ENCODE measurements around the gene MYH15.

Gene MYH15

GRCh38 chr3:108525256-108525655, 14.9 kb upstream of the MYH15 start:
- no peak overlapping the region for H3K27ac ChIP-seq

DNA sequence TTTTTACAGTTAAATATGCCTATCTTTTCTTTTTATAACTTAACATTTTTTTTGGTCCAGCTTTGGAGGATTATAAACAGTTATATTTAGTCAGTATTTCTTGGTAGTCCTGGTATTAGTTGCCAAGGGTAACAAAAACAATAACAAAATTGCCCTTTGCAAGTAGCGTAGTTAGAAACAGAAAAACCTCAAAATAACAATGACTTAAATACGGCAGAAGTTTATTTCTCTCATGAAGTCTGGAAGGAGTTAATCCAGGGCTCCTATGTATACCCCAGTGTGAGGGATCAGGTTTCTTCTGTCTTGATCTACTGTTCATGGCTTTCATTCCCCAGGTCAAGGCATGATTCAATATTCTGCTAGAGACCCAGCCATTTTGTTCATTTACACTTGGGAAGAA, 14.1 kb upstream of the MYH15 start:
- H3K27ac ChIP-seq = no peak overlapping the region
- TF ChIP-seq CTCF (conservative IDR thresholded peaks at IDR 0.05) = no peak

More at GRCh38 chr3:108525256-108525655, 14.9 kb upstream of the MYH15 start:
- no peak for TF ChIP-seq CTCF (conservative IDR thresholded peaks at IDR 0.05)

DNA sequence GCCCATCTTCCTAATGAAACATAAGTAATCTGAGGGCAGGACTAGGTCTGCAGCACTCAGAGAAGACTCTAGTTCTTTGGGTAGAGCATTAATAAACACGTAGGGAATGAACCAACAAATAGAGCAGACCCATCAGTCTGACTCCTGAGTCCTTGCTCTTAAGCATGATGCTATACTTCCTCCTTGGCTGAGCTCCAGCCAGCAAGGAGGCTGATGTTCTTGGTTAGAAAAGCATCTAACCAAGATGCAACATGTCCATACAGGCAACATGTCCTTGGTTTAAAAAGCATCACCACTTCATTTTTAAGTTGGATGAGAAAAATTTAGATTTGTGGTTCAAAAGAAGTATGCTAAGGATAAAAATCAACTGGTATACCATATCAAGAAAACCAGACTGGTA, 8.5 kb upstream of the MYH15 start:
- no peak for TF ChIP-seq CTCF (conservative IDR thresholded peaks at IDR 0.05)
- H3K27ac ChIP-seq = no peak overlapping the region

DNA sequence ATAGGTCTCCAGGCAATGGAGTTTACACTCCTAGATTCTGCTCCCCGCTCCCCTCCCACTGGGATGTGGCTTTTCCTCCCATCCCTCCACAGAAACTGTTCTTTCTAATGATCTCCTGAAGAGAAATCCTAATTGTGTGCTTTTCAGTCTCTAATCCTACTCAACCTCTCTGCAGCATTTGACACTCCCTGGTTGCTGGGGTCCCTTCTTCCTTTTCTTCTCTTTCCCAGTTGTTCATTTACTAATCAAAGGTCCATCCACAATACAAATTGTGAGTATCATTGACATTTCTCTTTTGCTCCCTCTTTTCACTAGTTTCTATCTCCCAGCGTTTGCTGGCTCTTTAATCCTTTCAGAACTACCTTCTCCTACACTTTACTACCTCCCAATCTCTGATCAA, 6.5 kb upstream of the MYH15 start:
- no peak for TF ChIP-seq CTCF (conservative IDR thresholded peaks at IDR 0.05)
- no peak overlapping the region for H3K27ac ChIP-seq

DNA sequence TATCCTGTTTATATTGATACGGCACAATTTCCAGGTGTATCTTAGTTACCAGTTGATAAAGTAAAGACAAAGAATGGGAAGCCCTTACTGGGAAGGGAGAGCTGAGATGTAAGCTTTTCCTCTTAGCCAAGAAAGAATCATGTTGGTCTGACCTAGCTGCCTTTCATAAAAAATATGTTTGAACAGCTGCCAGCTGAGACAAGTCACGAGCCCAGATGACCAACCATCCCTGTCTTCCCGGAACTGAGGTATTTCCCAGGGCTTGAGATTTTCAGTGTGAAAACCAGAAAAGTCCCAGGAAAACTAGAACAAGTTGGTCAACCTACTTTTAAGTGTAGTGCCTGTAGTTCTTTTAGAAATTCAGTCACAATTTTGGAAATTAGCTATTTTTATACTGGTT, 3.6 kb upstream of the MYH15 start:
- no peak overlapping the region for H3K27ac ChIP-seq
- TF ChIP-seq CTCF (conservative IDR thresholded peaks at IDR 0.05) = no peak

DNA sequence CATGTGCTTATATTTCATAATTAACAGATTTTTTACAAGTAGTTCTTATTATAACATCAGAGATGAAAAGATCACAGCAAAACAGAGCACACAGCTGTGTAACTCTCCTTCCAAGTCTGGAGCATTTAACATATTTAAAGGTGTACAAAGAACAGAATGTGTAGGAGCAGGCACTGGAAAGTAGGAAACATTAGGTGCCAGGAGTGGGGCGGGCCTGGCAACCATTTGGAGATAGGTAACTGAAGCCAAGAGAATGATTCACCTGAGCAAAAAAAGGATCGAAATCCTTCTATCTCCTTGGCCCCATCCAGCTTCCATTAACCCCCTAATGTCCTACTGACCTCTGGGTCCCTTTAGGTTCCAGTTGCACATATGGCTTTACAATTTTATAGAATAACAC, 2.3 kb upstream of the MYH15 start:
- H3K27ac ChIP-seq = no peak overlapping the region
- TF ChIP-seq CTCF (conservative IDR thresholded peaks at IDR 0.05) = no peak

DNA sequence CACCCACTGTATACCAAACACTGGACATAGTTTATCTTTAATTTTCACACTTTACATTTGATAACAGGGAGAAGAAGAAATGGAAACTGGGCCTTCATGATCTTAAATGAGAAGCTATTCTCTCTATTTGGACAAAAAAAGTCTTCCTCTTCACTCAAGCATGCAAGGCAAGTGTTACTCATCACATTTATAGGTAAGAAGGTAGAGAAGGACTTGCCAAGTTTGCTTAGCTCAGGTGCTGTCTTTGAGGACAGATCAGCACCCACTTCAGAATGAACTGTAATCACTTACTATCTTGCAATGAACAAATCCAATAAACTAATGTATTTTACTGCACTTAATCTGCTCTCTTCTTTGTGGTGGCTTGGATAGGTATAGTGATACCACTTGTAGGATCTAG, 1.1 kb upstream of the MYH15 start:
- no peak overlapping the region for H3K27ac ChIP-seq
- TF ChIP-seq CTCF (conservative IDR thresholded peaks at IDR 0.05) = no peak

- H3K27ac ChIP-seq = no peak overlapping the region
- TF ChIP-seq CTCF (conservative IDR thresholded peaks at IDR 0.05) = no peak
Measured at GRCh38 chr3:108511055-108511454, 659 bp upstream of the MYH15 start.
